GM20000 (cell line): ENCODE measurements around the gene SAMD9L.

Experiments
- DNase-seq: peaks from one replicate; pipeline ENCODE4 v3.0.0; 2012; ENCODE audit warnings: low spot score
- TF ChIP-seq, protein P1 (sequence below): IDR thresholded peaks from 2 replicates; pipeline ENCODE4 v1.5.1; 2012; ENCODE audit warnings: mild to moderate bottlenecking, control low read depth; ENCODE audit errors: extremely low read depth, missing control alignments

SAMD9L gene

DNA sequence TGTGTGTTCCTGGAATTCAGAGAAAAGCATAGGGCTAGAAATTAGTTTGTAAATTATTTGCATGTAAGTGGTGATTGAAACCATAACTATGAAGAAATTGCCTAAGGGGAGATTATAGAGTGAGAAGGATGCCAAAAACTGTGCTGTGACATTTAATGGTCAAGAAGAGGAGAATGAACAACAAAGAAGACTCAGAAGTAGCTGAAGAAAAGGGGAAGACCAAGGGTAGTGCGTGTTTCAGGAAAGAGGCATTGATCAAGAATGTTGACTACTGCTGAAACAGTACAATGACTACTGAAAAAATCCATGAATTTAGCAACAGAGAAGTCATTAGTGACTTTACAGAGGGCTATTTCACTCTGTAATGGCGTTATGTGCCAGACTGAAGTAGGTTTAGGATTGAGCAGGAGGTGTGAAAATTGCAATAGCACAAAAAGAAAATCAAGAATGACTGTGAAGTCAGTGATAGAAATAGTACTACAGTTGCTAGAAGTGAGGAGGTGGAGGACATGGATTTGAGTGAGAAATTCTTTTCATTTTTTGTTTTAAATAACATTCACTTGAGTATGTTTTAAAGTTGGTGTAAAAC lies 28.9 kb upstream of the SAMD9L start:
- TF ChIP-seq, protein P1, sequence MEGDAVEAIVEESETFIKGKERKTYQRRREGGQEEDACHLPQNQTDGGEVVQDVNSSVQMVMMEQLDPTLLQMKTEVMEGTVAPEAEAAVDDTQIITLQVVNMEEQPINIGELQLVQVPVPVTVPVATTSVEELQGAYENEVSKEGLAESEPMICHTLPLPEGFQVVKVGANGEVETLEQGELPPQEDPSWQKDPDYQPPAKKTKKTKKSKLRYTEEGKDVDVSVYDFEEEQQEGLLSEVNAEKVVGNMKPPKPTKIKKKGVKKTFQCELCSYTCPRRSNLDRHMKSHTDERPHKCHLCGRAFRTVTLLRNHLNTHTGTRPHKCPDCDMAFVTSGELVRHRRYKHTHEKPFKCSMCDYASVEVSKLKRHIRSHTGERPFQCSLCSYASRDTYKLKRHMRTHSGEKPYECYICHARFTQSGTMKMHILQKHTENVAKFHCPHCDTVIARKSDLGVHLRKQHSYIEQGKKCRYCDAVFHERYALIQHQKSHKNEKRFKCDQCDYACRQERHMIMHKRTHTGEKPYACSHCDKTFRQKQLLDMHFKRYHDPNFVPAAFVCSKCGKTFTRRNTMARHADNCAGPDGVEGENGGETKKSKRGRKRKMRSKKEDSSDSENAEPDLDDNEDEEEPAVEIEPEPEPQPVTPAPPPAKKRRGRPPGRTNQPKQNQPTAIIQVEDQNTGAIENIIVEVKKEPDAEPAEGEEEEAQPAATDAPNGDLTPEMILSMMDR: no peak
- DNase-seq: no peak

DNA sequence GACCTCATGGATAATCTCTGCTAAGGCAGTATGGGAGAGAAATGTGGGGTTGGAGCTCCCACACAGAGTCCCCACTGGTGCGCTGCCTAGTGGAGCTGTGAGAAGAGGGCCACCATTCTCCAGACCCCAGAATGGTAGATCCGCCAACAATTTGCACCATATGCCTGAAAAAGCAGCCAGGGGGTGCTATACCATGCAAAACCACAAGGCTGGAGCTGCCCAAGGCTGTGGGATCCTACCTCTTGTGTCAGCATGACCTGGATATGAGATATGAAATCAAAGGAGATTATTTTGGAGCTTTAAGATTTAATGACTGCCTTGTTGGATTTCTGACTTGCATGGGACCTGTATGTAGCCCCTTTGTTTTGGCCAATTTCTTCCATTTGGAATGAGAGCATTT lies 27.0 kb upstream of the SAMD9L start:
- DNase-seq: no peak
- TF ChIP-seq, protein P1: no peak

DNA sequence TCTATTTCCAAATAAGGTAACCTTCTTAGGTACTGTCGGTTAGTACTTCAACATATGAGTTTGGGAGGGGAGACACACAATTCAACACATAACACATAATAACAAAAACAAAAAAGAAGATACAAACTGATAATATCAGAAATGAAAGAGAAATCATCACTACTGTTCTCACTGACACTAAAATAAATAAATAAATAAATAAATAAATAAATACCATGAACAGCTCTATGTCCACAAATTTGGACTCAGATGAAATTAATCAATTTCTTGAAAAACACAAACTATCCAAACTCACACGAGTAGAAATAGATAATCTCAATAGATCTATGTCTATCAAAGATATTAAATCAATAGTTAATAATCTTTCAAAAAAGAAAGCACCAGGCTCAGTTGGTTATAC lies 24.5 kb upstream of the SAMD9L start:
- DNase-seq: no peak
- TF ChIP-seq, protein P1: no peak

DNA sequence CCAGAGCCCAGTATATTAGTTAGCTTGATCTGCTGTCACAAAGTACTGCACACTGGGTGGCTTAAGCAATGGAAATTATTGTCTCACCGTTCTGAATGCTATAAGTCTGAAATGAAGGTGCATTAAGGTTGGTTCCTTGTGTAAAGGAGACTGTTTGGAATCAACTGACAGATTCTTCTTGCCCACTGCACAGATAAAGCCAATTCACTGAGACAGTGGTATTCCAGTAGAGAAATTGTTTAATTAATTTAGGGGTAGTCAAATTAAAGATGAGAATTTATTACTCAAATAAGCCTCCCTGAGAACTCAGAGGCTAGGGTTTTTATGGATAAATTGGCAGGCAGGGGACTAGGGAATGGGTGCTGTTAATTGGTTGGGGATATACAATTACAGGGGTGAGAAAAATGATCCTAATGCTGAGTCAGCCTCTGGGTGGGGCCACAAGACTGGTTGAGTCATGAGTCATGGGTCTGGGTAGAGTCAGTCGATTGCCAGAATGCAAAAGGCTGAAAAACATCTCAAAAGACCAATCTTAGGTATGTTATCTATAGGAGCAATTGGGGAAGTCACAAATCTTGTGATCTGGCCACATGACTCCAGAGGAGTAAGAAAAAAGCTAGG lies 23.5 kb upstream of the SAMD9L start:
- TF ChIP-seq, protein P1: no peak
- DNase-seq: no peak

DNA sequence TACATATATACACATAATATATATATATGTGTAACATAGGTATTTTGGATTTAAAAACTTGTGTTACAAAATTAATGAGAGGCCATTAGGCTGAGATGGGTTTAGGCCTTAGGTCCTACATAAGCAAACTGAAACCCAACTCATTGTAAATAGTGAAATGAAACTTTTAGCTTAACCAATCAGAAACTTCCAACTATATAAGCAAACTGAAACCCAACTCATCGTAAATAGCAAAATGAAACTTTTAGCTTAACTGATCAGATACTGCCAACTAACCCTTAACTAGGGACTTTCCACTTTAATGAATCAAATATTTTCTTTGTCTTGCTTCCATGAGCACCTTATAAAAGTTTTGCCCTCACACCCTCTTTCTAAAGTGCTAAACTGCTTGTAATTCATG lies 17.3 kb upstream of the SAMD9L start:
- peak; percentile 34 for DNase-seq
- TF ChIP-seq, protein P1: no peak

DNA sequence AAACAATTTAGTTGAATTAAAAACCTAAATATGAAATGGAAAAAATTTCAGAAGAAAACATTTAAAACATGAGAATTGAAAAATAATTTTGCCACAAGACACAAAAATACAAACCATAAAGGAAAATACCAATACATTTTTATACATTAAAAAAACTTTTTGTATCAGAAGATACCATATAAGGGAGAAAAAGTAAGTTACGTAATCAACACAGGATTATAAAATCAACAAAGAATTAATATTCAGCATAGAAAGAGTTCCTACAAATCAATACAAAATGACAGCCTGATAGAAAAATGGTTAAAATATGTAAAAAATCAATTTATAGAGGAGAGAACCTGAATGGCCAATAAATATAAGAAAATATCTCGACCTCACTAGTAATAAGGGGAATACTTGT lies 16.6 kb upstream of the SAMD9L start:
- TF ChIP-seq, protein P1: no peak
- no peak for DNase-seq

DNA sequence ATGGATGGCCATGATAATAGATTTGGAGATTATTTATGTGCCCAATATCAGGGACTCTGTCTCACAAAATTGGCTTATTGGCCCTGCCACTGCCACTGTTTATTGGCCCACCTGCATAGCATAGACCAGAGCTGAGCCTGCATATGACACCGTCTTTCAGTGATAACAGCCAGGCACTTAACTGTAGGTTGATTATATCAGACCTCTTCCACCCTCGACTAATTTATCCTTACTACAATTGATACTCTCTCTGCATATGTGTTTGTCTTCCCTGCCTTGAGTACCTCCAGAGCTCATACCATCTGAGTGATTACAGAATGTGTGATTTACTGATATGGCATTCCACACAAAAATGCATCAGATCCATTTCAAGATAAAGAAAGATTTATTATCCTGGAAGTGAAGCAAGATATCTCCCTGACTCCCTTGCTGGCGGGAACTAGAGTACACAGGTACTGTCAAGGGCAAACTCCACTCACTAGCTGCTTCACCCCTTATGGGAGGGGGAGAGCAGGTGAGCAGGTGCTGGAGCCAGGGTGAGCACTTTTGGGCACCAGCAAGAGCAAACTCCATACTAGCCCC lies 13.1 kb upstream of the SAMD9L start:
- DNase-seq: no peak
- TF ChIP-seq, protein P1: no peak
